Heart left ventricle (tissue), 16 donors: ENCODE results near the gene DDHD1. TPM values are rescaled to one million over a fixed set of nuclear protein-coding genes. Genes with fewer than 3 reads are reported as not detected.
A peak's percentile ranks its signal among the peaks of the same experiment; 100 is the strongest.

Experiments used
- ATAC-seq, 4 donors: fragments of 200-7000 bp; cut with Tn5 transposase; one replicate each; pipeline ENCODE4 v1.9.1; 2020 to 2022; ENCODE audit warnings: moderate library complexity in 4 of 4, mild to moderate bottlenecking in 3 of 4, moderate number of reproducible peaks in 1 of 4
- DNase-seq, 5 donors: peaks; one replicate each; pipeline ENCODE4 v3.0.0-alpha.2; 2020
- H3K27ac ChIP-seq, 12 donors: fragments of 200-600 bp; sonication (generic) in 4 of 12; one replicate each; pipeline versions ENCODE4 v1.5.0 to v1.8.0; 2016 to 2022; ENCODE audit warnings: mild to moderate bottlenecking in 2 of 12
- H3K27me3 ChIP-seq, 9 donors: fragments of 200-600 bp; sonication (generic) in 2 of 9; one replicate each; pipeline versions ENCODE4 v1.5.1 to v1.8.0; 2016 to 2022; ENCODE audit warnings: mild to moderate bottlenecking in 3 of 9
- H3K36me3 ChIP-seq, 9 donors: fragments of 200-600 bp; sonication (generic) in 2 of 9; one replicate each; pipeline versions ENCODE4 v1.5.0 to v1.8.0; 2018 to 2022; ENCODE audit warnings: mild to moderate bottlenecking in 2 of 9
- H3K4me1 ChIP-seq, 12 donors: fragments of 200-600 bp; sonication (generic) in 4 of 12; one replicate each; pipeline versions ENCODE4 v1.5.0 to v1.8.0; 2016 to 2022; ENCODE audit warnings: mild to moderate bottlenecking in 3 of 12
- H3K4me3 ChIP-seq, 12 donors: fragments of 200-600 bp; sonication (generic) in 4 of 12; one replicate each; pipeline versions ENCODE4 v1.5.0 to v1.8.0; 2017 to 2022; ENCODE audit warnings: mild to moderate bottlenecking in 9 of 12, moderate library complexity in 4 of 12
- H3K9me3 ChIP-seq, 12 donors: fragments of 200-600 bp; sonication (generic) in 4 of 12; one replicate each; pipeline versions ENCODE4 v1.5.0 to v1.8.0; 2016 to 2022; ENCODE audit warnings: mild to moderate bottlenecking in 1 of 12
- POLR2A ChIP-seq, 2 donors: fragments of 450-650 bp; IDR thresholded peaks; one replicate each; pipeline ENCODE4 v1.6.1; 2017; ENCODE audit warnings: antibody characterized with exemption in 2 of 2, mild to moderate bottlenecking in 2 of 2, moderate library complexity in 2 of 2
- WGBS, 4 donors: extraction: QIAGEN DNeasy Blood & Tissue Kit in 2 of 4; methylation state at CpG; one replicate each; pipeline versions ENCODE4 v1.1.5 to v1.1.7; 2013 to 2018; 5-methylcytosine and 5-hydroxymethylcytosine counted together
- intact Hi-C, 10 donors: fragments of 100-400 bp; cut with DNase I; formaldehyde crosslinking; loops; one replicate each; pipeline versions ENCODE4 v1.11.1 to v1.14.2; 2022
- polyA plus RNA-seq, 2 donors: library from polyadenylated mRNA; stranded (reverse); fragments of 200-250 nt; gene quantifications; one replicate each; pipeline ENCODE4 v1.2.3, GENCODE V29; 2013
- total RNA-seq, 9 donors: library from RNA; depleted of rRNA in 2 of 9; stranded (reverse); fragments of >200 nt in 2 of 9; fragmentation: NEBNext Ultra II Directional in 3 of 9; extraction: Animal tissue kit (Norgen Biotek cat#: 25700) in 3 of 9; gene quantifications; one replicate each; pipeline versions ENCODE4 v1.1.0 to v1.2.4, GENCODE V29; 2016 to 2023
- TF ChIP-seq, protein P1 (sequence below), 12 donors: fragments of 200-600 bp; sonication (generic) in 4 of 12; IDR thresholded peaks; one replicate each; pipeline versions ENCODE4 v1.5.0 to v1.8.0; 2018 to 2022; ENCODE audit warnings: antibody characterized with exemption in 12 of 12, mild to moderate bottlenecking in 5 of 12
- donor health status: ischemic (EF 13 %, LVEDD 7.1; RV severe dilation, severe dysfunction).
- donor health status: healthy with polysubstance abuse.
- donor health status: DM: no; HTN: yes; CAD: no.
- donor health status: DM: no; HTN: no; CAD: no.
- donor health status: ischemic (EF 25% LVEDD 6.9; RV normal size, moderate dysfunction).
- donor health status: ischemic (EF 25% LVEDD 5.7; RV mildly dilated, moderate dysfunction).
- donor health status: healthy.
- donor health status: DM: yes; HTN: yes; CAD: no.
- donor health status: ischemic (EF 35%, LVEDD 5.7; RV mildly dilated, moderate dysfunction).
- donor health status: nonischemic (EF 11% LVEDD 7.7; RV severe dilation, severe dysfunction).
- donor health status: DM: yes; HTN: yes; CAD: no.
- donor health status: PGD.
- donor health status: ischemic (EF 29% LVEDD 5.4; RV normal size, mild dysfunction).
- donor health status: nonischemic (EF 23%, LVEDD 6.1; RV moderate dilation, normal function).

The DDHD1 gene
- total and polyA plus RNA-seq, 11 donors, result 3.5 to 12.1 (median 7.0) TPM

DNA sequence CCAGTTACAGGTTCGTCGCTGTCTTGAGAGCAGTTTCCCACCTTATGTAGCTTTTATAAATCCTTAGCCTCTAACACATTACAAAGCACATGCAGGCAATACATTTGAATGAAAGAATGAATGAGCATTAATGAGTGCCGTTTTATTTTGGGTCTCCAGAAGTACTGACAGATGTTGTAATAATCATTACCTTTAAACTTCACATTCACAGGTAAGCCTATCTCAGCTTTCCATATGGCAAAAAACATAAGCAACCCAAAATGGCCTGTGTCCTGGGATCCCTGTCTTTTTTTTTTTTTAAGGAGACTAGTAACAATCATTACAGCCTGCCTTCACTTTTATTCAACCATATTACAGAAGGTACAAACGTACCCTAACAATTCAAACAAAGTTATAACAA lies 149.3 kb downstream of the DDHD1 start:
- DNase-seq, result no peak
- ATAC-seq, result no peak
- Histone ChIP-seq H3K36me3 (no peaks in the 10 kb centered on the region), H3K9me3 (no peaks in the 10 kb centered on the region), H3K4me3 (no peak overlapping the region), H3K27me3 (no peaks in the 10 kb centered on the region), H3K4me1 (peaks cover 0 to 12% (median 0%) of the 10 kb centered on the region in 12 donors), H3K27ac (no peak overlapping the region)
- intact Hi-C loops, result no loop called here
- TF ChIP-seq, protein P1, sequence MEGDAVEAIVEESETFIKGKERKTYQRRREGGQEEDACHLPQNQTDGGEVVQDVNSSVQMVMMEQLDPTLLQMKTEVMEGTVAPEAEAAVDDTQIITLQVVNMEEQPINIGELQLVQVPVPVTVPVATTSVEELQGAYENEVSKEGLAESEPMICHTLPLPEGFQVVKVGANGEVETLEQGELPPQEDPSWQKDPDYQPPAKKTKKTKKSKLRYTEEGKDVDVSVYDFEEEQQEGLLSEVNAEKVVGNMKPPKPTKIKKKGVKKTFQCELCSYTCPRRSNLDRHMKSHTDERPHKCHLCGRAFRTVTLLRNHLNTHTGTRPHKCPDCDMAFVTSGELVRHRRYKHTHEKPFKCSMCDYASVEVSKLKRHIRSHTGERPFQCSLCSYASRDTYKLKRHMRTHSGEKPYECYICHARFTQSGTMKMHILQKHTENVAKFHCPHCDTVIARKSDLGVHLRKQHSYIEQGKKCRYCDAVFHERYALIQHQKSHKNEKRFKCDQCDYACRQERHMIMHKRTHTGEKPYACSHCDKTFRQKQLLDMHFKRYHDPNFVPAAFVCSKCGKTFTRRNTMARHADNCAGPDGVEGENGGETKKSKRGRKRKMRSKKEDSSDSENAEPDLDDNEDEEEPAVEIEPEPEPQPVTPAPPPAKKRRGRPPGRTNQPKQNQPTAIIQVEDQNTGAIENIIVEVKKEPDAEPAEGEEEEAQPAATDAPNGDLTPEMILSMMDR (IDR thresholded peaks at IDR 0.05), result no peak
- no peak for TF ChIP-seq POLR2A (IDR thresholded peaks at IDR 0.05)
- WGBS, 4 donors, result 85 to 98% (median 96%) methylated on average over 4 of the region's 4 CpGs

DNA sequence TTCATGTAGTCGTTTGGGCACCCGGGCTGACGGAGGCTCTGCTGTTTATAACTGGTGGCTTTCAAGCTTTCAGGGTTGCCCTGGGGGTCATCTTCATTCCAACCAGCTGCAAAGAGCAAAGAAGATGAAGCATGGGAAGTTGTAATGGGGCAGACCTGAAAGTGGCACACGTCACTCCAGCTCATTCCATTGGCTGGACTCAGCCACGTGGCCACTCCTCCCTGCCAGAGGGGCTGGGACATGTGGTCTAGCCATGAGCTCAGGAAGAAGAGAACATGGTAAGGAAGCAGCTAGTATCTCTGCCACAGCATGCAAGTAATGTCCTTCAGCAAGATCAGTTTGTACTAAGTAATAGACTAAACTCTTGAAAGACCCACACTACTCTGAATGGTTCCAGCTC lies 150.5 kb downstream of the DDHD1 start:
- H3K27me3 ChIP-seq, result no peaks in the 10 kb centered on the region
- DNase-seq (no peak), ATAC-seq (no peak)
- 68 to 85% (median 75%) methylated on average over 5 of the region's 5 CpGs for WGBS, 4 donors
- TF ChIP-seq POLR2A (IDR thresholded peaks at IDR 0.05), result no peak
- TF ChIP-seq, protein P1 (IDR thresholded peaks at IDR 0.05), result no peak
- peaks cover 0 to 12% (median 0%) of the 10 kb centered on the region in 12 donors for H3K4me1 ChIP-seq
- no peaks in the 10 kb centered on the region for H3K36me3 ChIP-seq
- no peak overlapping the region for H3K27ac ChIP-seq
- H3K4me3 ChIP-seq, result no peak overlapping the region
- intact Hi-C loops, result no loop called here
- H3K9me3 ChIP-seq, result no peaks in the 10 kb centered on the region

DNA sequence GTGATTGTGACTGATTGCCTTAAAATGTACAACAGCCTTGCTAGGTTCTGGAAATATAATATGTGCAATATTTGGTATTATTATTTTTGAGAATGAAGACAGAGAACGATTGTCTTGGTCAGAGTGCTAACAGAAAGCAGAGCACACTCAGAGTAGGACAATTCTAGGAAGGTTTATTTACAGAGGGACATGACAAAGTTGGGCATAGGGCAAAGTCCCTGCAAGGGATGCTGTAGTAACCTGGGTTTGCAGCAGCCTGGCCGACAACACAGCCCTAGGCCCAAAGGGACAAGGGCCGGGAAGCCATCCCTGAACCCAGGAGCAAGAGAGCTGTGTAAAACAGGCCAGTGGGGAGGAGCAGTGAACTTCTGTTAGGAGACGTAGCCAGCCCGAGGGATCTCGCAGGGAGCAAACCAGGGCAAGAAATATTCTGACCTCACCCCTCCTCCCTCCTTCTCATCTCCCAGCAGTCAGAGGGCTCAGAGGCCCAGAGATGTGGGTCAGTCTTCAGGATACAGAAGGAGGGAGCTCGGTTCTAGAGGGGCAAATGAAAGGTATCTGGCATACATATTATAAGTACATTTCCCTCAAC lies 151.2 kb downstream of the DDHD1 start:
- WGBS, 4 donors, result 60 to 77% (median 69%) methylated on average over 7 of the region's 7 CpGs
- no peaks in the 10 kb centered on the region for H3K9me3 ChIP-seq
- no peaks in the 10 kb centered on the region for H3K27me3 ChIP-seq
- no peak overlapping the region for H3K27ac ChIP-seq
- H3K4me1 ChIP-seq, result peaks cover 0 to 12% (median 0%) of the 10 kb centered on the region in 12 donors
- ATAC-seq (peak in 3 of 4 donors; percentile 45 to 51 (median 49)), DNase-seq (peak in 2 of 5 donors; percentile 22 to 48)
- H3K36me3 ChIP-seq, result no peaks in the 10 kb centered on the region
- H3K4me3 ChIP-seq, result no peak overlapping the region
- TF ChIP-seq POLR2A (IDR thresholded peaks at IDR 0.05), result no peak
- TF ChIP-seq, protein P1 (IDR thresholded peaks at IDR 0.05), result no peak
- intact Hi-C loops, result no loop called here

DNA sequence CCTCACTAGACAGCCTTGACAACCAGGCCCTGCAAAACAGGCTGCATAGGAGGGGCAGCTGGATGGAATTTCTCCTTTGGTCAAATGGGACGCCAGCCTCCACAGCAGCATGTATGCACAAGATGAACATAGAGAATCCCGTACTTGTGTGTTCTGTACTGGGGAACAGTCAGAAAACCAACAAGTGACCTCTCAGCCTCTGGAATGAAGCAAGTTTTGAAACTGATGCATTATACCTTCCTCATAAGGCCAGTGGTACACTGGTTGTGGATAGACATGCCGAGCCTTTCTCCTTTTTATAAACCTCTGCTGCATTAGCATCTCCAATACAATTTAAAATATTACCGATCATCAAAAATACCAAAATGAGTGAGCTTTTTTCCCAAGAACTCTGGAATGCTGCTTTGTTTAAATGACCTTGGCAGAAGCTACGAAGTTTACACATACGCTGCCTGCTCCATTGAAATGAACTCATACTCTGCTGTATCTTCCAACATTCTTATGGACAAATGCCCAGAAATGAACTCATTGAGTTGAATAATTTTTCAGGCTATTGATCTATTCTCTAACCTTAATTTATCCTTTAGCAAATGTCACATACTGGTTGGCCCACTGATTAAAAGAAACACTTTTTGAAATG lies 154.6 kb downstream of the DDHD1 start:
- peaks cover 0 to 12% (median 0%) of the 10 kb centered on the region in 12 donors for H3K4me1 ChIP-seq
- WGBS, 4 donors, result 73 to 86% (median 81%) methylated on average over 6 of the region's 6 CpGs

More for the DNA sequence above, 154.6 kb downstream of the DDHD1 start:
- Histone ChIP-seq H3K4me3 (no peak overlapping the region), H3K36me3 (no peaks in the 10 kb centered on the region), H3K27ac (no peak overlapping the region), H3K27me3 (no peaks in the 10 kb centered on the region), H3K9me3 (no peaks in the 10 kb centered on the region)
- TF ChIP-seq, protein P1 (IDR thresholded peaks at IDR 0.05), result no peak
- TF ChIP-seq POLR2A (IDR thresholded peaks at IDR 0.05), result no peak
- DNase-seq (no peak), ATAC-seq (peak in 1 of 4 donors; percentile 56)
- intact Hi-C loops, result no loop called here
